HG02623 (cell line): ENCODE measurements around the gene YY1.
"Not testable (repeated sequence)": the region's sequence is repeated elsewhere in the genome, so short reads cannot be mapped to it uniquely, and the experiment has no call there.

ENCODE experiments used
- ATAC-seq: cut with Tn5 transposase; IDR thresholded peaks from one replicate; pipeline ENCODE4 v1.9.1; 2021; ENCODE audit warnings: moderate library complexity; ENCODE audit not compliant: unreplicated experiment

Gene YY1

GRCh38 chr14:100312110-100312876 is 73.3 kb downstream of the YY1 start:
- not testable (repeated sequence) for ATAC-seq

GRCh38 chr14:100312877-100313400 is 74.0 kb downstream of the YY1 start:
- ATAC-seq = no peak

- ATAC-seq = no peak
Observed at GRCh38 chr14:100313464-100314230, 74.7 kb downstream of the YY1 start.

- ATAC-seq = no peak
Observed at GRCh38 chr14:100314724-100315123, 75.8 kb downstream of the YY1 start.

- no peak for ATAC-seq
Observed at GRCh38 chr14:100317389-100317788, 78.4 kb downstream of the YY1 start.

GRCh38 chr14:100317912-100318808 is 79.2 kb downstream of the YY1 start:
- peak; percentile 79 for ATAC-seq

GRCh38 chr14:100320157-100320856 is 81.4 kb downstream of the YY1 start:
- ATAC-seq = no peak

GRCh38 chr14:100321473-100322137 is 82.7 kb downstream of the YY1 start:
- no peak for ATAC-seq

GRCh38 chr14:100322138-100322957 is 83.4 kb downstream of the YY1 start:
- no peak for ATAC-seq

GRCh38 chr14:100323121-100323941 is 84.4 kb downstream of the YY1 start, which contains the start of gene SLC25A47:
Gene SLC25A47 (plus strand): TSS chr14:100323339. CDS start chr14:100323415, 76 bp downstream.
- no peak for ATAC-seq

- ATAC-seq = no peak
Observed at GRCh38 chr14:100323942-100324307, 85.0 kb downstream of the YY1 start.

GRCh38 chr14:100325231-100325632 is 86.3 kb downstream of the YY1 start:
- no peak for ATAC-seq

- no peak for ATAC-seq
Observed at GRCh38 chr14:100325958-100326357, 87.0 kb downstream of the YY1 start.

- ATAC-seq = no peak
Observed at GRCh38 chr14:100327128-100327527, 88.2 kb downstream of the YY1 start.

- no peak for ATAC-seq
Observed at GRCh38 chr14:100328495-100329163, 89.7 kb downstream of the YY1 start.

GRCh38 chr14:100329233-100330006 is 90.5 kb downstream of the YY1 start:
- no peak for ATAC-seq

GRCh38 chr14:100330007-100330344 is 91.0 kb downstream of the YY1 start:
- ATAC-seq = no peak
